CD4-positive, alpha-beta T cell treated with Interleukin-10 for 1 hour (primary cell): ENCODE measurements around the gene AP3B1.
"Not testable (repeated sequence)": the region's sequence is repeated elsewhere in the genome, so short reads cannot be mapped to it uniquely, and the experiment has no call there.

Experiments
- DNase-seq: peaks from one replicate; pipeline ENCODE4 v3.0.0-alpha.2; 2020

AP3B1 gene

GRCh38 chr5:78132507-78132906, 162.0 kb downstream of the AP3B1 start:
- DNase-seq, result no peak

DNA sequence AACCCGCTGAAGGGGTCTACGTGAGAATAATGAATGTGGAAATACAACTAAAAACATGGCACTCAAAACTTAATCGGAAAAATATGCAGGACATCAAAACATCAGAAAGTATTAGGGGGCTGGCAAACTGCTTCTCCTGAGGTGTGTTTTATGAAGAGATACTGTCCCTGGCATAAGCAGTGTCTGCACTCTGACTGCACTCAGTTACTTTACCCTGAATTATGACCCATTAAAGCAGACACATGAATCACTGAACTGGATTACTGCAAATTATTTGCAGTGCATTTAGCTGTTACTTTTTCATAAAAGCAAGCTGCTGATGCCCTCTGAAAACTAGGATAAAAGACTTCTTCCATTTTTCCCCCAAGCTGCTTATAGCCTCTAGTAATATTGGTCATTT, 164.9 kb downstream of the AP3B1 start:
- no peak for DNase-seq

DNA sequence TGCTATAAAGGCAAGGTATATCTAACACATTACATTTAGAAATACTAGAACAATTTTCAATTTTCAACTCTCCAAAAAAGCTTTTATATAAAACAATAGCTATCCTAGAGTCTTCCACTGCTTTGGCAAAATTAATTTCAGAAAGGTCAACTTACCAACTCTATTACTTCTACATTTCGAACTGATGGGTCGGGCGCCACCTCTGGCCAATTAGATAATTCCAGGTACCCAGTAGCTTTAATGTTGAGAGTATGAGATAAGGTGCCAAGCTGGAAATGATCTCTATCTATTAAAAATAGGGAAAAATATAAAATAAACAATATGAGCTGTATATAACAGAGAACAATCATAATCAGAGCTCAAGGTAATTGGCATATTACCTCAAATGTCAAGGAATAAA, 166.6 kb downstream of the AP3B1 start:
- no peak for DNase-seq

DNA sequence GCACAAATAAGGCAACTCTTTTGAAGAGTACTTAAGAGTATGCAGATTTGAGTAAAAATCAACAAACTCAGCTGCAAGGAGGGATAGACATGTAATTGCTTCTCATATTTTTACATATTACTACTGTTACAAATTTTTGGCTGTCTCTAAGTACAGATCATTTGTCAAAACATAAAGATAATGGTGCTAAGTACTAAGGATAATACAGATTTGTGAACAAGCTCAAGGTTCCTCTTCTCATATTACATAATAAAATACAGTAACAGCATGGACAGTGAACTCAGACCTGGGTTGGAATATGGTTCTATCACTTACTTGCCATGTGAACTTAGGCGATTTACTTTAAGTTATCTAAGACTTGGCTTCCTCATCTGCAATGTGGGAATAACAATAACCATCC, 168.0 kb downstream of the AP3B1 start:
- no peak for DNase-seq

DNA sequence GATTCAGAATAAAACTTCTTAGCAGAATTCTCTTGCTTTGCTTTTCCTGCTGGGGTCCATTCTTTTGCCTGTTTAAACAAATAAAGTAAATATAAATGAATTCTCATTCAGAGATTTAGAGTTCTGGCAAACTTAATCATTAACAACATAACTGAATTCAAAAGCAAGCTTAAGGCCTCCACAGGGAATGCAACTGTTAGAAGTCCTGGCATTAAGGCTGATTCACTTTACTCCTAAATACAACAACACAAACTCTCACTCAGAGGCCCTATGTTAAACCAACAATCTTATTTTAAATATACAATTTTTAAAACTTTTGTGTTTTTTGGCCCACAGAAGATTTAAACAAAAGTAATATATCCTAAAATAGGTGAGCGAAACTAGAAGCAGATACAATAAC, 178.3 kb downstream of the AP3B1 start:
- no peak for DNase-seq

DNA sequence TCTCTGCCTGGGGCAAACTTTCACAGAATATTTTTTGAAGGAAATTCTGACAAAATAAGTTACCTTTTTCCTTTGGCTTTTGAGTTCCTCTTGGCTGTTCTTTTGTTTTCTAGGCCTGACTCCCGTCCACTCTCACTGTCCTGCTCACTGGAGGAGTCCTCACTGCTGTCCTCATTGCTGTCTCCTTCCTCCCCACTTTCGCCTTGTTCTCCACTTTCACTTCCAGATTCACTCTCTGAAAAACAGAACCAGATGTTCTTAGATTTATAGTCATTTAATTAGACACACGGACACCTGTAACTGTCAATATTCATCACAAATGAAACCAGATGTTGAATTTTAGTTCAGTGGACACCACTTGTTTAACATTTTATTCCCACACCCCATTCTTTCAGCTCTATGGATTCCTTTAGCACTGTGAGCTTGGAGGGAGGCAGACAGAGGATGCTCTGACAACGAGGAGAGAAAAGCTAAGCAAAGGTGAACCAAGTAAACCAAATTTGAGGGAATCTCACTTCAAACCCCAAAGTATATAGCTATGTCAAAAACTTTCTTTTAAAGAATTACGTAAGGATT, 180.7 kb downstream of the AP3B1 start:
- no peak for DNase-seq

DNA sequence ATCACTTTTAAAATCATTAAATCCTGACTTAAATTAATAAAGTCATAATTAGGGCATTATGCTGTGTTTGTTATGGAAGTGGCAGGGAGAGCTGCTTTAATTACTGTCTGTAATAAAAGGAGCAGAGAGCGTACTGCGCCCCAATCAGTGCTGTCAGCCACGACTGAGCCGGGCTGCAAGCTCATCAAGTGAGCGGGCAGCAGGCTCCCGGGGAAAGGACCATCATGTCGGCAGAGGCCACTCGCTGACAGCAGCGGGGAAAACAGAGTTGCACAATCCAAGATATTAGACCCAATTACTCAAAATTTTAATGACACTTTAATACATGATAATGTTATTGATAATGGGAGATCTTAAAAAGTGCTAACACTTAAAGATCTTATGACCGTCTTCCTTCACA, 181.6 kb downstream of the AP3B1 start:
- no peak for DNase-seq

DNA sequence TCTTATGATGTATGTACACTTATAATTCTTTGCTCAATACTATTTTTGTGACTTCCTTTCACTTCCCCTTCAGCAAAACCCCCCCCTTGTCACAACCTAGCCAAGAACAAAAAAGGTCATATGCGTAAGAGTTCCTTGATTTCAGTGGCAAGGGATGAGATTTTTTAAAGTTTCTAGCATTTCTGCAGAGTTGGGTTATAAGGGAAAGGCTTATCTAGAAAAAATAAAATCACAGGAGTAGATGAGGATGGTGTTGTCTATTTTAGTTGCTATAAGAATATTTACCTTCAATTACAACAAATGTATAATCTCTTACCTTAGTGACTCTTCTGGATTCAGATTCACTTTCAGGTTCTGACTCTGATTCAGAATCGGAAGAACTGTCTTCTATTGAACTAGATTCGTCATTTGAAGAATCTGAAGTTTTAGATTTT, 184.6 kb downstream of the AP3B1 start:
- DNase-seq, result no peak

DNA sequence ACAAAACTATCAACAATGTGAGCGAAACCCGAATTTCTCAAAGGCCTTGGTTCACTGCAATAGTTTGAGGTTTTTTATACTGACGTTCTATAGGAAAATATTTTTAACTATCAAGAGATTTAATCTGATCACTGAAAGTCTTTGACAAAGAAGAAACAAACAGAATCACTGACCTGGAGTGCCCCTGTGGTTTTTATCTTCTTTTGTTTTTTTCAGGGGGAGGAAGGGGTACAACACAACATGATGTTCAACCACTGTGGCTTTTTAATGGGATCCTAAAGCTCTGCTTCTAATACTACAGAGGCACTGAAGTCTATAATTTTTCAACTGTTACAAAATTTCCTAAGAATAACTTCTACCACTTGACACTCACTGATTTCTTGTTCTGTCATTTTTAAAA, 185.9 kb downstream of the AP3B1 start:
- DNase-seq, result no peak

- DNase-seq, result no peak
Measured at GRCh38 chr5:78103232-78103918, 191.1 kb downstream of the AP3B1 start.

- no peak for DNase-seq
Measured at GRCh38 chr5:78102500-78102899, 192.0 kb downstream of the AP3B1 start.

GRCh38 chr5:78095125-78095524, 199.4 kb downstream of the AP3B1 start:
- no peak for DNase-seq

- DNase-seq, result no peak
Measured at GRCh38 chr5:78090002-78090401, 204.5 kb downstream of the AP3B1 start.

- DNase-seq, result no peak
Measured at GRCh38 chr5:78078858-78079257, 215.6 kb downstream of the AP3B1 start.

DNA sequence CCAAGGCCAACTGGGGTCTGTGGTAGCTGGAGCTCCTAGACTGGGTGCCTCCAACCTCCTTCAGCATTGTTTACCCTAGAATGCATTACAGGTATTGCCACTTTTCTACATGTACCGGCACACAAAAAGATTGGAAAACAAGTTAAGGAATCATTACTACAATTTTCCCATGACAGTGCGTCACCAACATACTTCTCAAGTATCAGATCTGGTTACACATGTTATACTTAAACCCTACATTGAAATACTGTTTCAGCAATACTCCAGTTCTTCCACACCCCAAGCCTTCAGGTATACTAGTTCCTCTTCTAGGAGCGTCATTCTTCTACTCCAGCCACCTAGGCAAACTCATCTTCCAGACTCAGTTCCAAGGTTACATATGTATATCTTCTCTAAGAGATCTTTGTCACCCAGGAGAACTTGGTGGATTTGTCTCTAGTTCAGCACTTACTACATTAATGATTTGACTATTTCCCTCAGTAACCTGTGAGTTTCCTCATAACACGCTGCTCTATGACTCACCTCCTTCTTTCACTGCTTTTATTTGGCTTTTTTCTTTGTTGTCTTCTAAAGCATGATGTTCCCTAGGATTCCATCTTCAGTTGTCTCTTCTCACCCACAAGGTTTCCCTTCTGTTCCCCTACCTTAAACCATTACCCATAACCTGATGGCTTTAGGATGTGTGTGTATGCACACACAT, 217.0 kb downstream of the AP3B1 start:
- DNase-seq, result no peak

DNA sequence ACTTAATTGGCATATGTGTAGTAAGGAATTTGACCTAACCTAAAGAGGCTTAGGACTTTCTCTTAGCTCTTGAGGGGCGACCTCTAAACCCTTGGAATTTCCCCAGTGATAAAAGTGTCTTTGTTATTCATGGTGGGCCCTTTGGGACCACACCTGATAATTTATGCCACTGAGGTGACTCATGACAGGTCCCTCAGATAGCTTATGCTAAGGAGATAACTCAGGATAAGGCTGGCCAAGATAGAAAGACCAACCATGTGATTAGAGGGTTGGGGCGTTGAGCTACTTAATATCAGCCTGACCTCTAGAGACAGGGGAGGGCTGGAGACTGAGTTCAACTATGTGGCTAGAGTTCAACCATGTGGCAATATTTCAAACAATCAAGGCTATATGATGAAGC, 218.1 kb downstream of the AP3B1 start:
- DNase-seq, result no peak

DNA sequence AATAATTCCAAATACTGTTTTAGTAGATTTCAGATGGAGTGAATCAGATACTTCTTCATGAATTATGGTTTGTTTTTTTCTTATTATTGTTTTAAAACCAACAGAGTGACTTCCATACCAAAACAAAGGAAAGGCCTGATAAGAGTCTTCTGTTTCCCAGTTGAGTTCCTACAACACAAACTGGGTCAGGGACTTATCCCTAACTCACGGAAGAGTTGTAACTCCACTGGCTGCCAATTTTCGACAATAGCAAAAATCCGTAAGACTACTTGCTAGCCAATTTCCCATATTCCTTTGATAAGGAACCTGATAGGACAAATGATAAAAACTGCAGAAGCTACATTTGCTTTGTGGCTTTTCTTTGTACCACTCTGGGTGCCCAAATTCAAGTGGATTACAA, 219.2 kb downstream of the AP3B1 start:
- DNase-seq, result no peak

DNA sequence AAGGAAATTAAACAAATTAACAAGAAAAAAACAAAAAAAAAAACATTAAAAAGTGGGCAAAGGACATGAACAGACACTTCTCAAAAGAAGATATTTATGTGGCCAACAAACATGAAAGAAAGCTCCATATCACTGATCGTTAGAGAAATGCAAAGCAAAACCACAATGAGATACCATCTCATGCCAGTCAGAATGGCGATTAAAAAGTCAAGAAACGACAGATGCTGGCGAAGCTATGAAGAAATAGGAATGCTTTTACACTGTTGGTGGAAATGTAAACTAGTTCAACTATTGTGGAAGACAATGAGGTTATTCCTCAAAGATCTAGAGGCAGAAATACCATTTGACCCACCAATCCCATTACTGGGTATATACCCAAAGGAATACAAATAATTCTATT, 223.8 kb downstream of the AP3B1 start:
- not testable (repeated sequence) for DNase-seq

DNA sequence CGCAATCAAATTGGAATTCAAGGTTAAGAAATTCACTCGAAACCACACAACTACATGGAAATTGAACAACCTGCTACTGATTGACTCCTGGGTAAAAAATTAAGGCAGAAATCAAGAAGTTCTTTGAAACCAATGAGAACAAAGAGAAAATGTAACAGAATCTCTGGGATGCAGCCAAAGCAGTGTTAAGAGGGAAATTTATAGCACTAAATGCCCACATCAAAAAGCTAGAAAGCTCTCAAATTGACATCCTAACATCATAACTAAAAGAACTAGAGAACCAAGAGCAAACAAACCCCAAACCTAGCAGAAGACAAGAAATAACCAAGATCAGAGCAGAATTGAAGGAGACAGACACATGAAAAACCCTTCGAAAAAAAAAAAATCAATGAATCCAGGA, 226.9 kb downstream of the AP3B1 start:
- not testable (repeated sequence) for DNase-seq

- not testable (repeated sequence) for DNase-seq
Measured at GRCh38 chr5:78066722-78067121, 227.8 kb downstream of the AP3B1 start.

GRCh38 chr5:78065663-78066062, 228.8 kb downstream of the AP3B1 start:
- DNase-seq, result no peak

- DNase-seq, result no peak
Measured at GRCh38 chr5:78064941-78065472, 229.5 kb downstream of the AP3B1 start.

DNA sequence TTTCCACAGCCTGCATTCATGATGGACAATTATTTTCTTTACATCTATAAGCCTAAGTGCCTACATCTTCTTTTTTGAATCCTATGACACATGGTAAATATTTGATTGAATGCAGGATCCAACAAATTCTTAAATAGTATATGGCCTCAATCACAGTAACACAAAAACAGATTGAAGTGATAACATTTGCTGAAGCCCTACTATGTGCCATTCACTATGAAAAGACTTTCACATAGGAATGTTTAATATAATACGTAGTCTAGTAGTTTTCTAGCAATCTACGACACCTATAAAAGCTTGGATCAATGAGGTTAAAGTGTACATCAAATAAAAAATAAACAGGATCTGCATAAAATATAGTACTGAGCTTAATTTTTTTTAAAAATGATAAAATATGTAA, 231.0 kb downstream of the AP3B1 start:
- no peak for DNase-seq

DNA sequence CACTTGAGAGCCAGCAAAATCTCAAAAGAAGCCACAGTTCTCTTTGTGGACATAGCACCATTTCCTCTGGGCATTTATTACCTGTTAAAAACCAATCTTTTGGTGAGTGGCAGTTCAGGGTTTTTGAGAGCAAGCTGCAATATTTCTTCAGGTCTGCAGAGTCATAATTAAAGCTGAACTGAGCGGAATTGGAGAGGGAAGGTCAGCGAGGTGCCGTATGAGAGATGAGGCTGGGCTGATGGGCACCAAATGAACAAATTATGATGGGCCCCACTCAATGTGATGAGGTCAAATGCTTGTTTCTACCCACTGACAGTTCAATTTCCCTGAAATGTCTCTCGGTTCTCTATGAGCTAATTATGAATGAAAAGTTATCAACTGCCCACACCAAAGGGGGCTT, 231.9 kb downstream of the AP3B1 start:
- DNase-seq, result no peak
